Upper lobe of left lung (tissue), 6 donors: ENCODE data around the gene CMTM2. TPM values are rescaled to one million over a fixed set of nuclear protein-coding genes. Genes with fewer than 3 reads are reported as not detected.

Experiments used
- ATAC-seq, 2 donors: fragments of 200-7000 bp; cut with Tn5 transposase; one replicate each; pipeline ENCODE4 v1.9.1; 2022; ENCODE audit warnings: mild to moderate bottlenecking in 2 of 2, moderate library complexity in 2 of 2; ENCODE audit not compliant: low FRiP score in 2 of 2
- DNase-seq, 2 donors: peaks; one replicate each; pipeline ENCODE4 v3.0.0-alpha.2; 2019 to 2020
- H3K27ac ChIP-seq, 4 donors: fragments of 200-600 bp; sonication (generic); one replicate each; pipeline ENCODE4 v1.5.1; 2016 to 2019
- H3K27me3 ChIP-seq, 4 donors: fragments of 200-600 bp; sonication (generic); one replicate each; pipeline ENCODE4 v1.5.1; 2017 to 2019
- H3K36me3 ChIP-seq, 4 donors: fragments of 200-600 bp; sonication (generic); one replicate each; pipeline ENCODE4 v1.5.1; 2016 to 2019
- H3K4me1 ChIP-seq, 4 donors: fragments of 200-600 bp; sonication (generic); one replicate each; pipeline ENCODE4 v1.5.1; 2018 to 2019
- H3K4me3 ChIP-seq, 4 donors: fragments of 200-600 bp; sonication (generic); one replicate each; pipeline ENCODE4 v1.5.1; 2017 to 2019; ENCODE audit warnings: mild to moderate bottlenecking in 2 of 4, moderate library complexity in 1 of 4
- H3K9me3 ChIP-seq, 4 donors: fragments of 200-600 bp; sonication (generic); one replicate each; pipeline ENCODE4 v1.5.1; 2018 to 2019
- EP300 ChIP-seq, 4 donors: sonication (generic); formaldehyde crosslinking; IDR thresholded peaks; one replicate each; pipeline ENCODE4 v1.5.1; 2017; ENCODE audit warnings: antibody characterized with exemption in 4 of 4, control low read depth in 2 of 4
- POLR2A ChIP-seq, 4 donors: fragments of 450-650 bp; IDR thresholded peaks; one replicate each; pipeline ENCODE4 v1.5.1; 2016 to 2017; ENCODE audit warnings: antibody characterized with exemption in 4 of 4, mild to moderate bottlenecking in 2 of 4
- POLR2AphosphoS5 ChIP-seq, 2 donors: sonication (generic); formaldehyde crosslinking; IDR thresholded peaks; one replicate each; pipeline ENCODE4 v1.5.1; 2017; ENCODE audit warnings: antibody characterized with exemption in 2 of 2
- WGBS, 2 donors: methylation state at CpG; one replicate each; pipeline ENCODE4 v1.1.5; 2017 to 2018; 5-methylcytosine and 5-hydroxymethylcytosine counted together
- total RNA-seq, 6 donors: library from RNA; depleted of rRNA in 4 of 6; stranded (reverse); fragments of >200 nt in 4 of 6; gene quantifications; one replicate each; pipeline versions ENCODE4 v1.1.0 to v1.2.1, GENCODE V29; 2016 to 2021
- TF ChIP-seq, protein P1 (sequence below), 6 experiments: fragments of 450-650 bp in 4 of 6; fragments of 200-600 bp in 2 of 6; sonication (generic) in 2 of 6; IDR thresholded peaks; one replicate each; pipeline ENCODE4 v1.5.1; 2016 to 2019; ENCODE audit warnings: antibody characterized with exemption in 6 of 6
- donor health status: DM: no; HTN: no; CAD: no; lungs with moderate emphysema.
- donor health status: DM: no; HTN: yes; CAD: no; lungs with severe emphysema.

CMTM2 gene
- total RNA-seq, 6 donors from 2014 or later: 0.55 to 4.4 (median 3.4) TPM; not detected in 2

DNA sequence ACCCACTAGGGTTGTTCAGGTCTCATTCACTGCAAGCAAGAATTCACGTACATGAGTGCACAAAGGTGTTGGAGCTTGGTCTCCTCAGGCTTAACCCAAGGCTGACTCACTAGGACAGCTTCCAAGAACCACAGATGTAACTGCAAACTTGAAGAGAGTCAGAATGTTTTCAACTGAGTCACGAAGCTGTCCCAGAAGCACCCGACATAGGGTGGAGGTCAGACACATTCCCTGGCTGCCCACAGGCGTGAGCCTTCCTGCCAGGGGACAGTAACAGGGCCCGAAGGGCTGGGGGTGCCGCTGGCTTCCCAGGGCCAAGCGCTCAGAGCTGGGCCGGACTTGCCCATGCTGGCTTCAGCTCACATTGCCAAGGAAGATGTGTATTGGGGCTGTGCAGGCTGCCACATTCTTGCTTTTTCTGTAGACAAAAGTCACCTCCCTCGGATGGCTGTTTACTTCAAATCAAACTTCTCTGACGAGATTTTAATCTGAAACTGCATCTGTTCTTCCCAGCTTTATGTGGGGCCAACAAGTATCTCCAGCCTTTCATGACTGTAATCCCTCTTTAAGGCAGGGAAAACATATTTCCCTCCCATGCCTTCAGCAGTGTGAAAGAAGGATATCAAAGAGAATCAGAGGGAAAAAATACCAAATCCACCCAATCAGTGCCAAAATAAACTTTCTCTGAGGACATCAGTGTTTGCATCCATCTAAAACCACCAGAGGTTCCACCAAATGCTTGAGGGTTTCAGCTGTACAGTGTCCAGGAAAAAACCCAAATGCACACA lies 39.5 kb downstream of the CMTM2 start:
- Histone ChIP-seq H3K36me3 (peaks cover 0 to 40% (median 21%) of the 10 kb centered on the region in 4 donors), H3K4me1 (peaks cover 0 to 6% (median 0%) of the 10 kb centered on the region in 4 donors), H3K27me3 (no peaks in the 10 kb centered on the region), H3K4me3 (no peak overlapping the region), H3K9me3 (no peaks in the 10 kb centered on the region), H3K27ac (no peak overlapping the region)
- no peak for TF ChIP-seq POLR2A (IDR thresholded peaks at IDR 0.05)
- TF ChIP-seq, protein P1, sequence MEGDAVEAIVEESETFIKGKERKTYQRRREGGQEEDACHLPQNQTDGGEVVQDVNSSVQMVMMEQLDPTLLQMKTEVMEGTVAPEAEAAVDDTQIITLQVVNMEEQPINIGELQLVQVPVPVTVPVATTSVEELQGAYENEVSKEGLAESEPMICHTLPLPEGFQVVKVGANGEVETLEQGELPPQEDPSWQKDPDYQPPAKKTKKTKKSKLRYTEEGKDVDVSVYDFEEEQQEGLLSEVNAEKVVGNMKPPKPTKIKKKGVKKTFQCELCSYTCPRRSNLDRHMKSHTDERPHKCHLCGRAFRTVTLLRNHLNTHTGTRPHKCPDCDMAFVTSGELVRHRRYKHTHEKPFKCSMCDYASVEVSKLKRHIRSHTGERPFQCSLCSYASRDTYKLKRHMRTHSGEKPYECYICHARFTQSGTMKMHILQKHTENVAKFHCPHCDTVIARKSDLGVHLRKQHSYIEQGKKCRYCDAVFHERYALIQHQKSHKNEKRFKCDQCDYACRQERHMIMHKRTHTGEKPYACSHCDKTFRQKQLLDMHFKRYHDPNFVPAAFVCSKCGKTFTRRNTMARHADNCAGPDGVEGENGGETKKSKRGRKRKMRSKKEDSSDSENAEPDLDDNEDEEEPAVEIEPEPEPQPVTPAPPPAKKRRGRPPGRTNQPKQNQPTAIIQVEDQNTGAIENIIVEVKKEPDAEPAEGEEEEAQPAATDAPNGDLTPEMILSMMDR (IDR thresholded peaks at IDR 0.05): no peak
- no peak for TF ChIP-seq EP300 (IDR thresholded peaks at IDR 0.05)
- DNase-seq (no peak), ATAC-seq (peak in 1 of 2 donors; percentile 88)
- 78 to 88% methylated on average over 6 to 10 of the region's 10 CpGs for WGBS, 2 donors

DNA sequence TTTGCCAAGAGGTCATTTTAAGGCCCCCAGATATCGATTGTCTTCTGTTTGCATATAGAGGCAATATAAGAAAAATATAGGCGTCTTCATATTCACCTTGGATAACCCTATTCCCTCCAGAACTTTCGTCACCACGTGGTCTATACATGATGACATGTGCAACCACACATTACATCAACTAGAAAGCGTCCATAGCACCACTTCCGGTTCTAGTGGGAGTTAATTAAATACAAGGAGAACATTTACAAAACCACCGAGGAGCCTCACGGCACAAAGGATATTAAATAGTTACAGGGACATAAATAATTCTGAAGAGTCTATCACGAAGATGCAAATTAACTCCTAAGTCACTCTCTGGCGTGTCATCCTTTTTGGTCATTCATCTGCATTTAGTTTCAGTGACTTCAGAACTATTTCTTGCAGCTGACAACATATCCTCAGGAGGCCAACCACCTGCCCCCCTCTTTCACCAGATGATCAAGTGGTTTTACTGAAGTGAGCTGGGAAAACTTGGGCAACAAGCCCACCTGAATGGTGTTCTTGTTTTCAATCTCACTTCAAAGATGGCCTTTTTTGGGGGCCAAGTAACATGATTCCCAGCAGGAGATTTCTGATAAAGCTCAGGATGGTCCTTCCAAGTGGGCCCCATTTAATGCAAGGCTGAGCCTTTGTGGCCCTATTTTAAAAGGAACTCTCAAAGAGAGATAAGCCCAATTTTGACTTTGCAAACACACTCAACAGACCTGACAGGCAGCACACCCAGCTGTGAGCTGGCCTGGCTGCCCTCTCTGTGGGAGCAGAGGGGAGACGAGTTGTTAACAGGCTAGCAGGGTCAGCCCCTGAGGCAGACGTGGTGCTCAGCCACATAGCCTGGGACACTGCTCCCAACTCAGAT lies 40.5 kb downstream of the CMTM2 start:
- Histone ChIP-seq H3K27ac (no peak overlapping the region), H3K9me3 (no peaks in the 10 kb centered on the region)
- peak in 1 of 2 donors; percentile 38 for ATAC-seq

DNA sequence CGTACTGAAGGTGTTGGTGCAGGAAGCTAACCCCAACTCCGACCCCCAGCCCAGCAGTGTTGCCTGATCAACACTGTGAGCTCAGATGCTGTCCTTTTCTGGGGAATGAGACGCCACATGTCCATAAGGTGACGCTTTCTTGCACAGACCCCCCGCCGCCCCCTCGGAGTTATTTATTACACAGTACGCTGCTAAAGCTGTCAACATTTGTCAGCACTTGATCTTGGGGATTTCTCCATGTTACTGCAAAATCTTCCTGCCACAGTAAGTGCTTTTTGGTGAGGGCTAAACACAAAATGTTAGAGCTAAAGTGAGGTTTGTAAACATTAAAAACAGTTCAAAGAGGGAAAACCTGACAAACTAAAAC lies 41.1 kb downstream of the CMTM2 start:
- no peak overlapping the region for H3K4me3 ChIP-seq
- H3K27ac ChIP-seq: no peak overlapping the region
- H3K36me3 ChIP-seq: peaks cover 0 to 24% (median 17%) of the 10 kb centered on the region in 4 donors
- H3K27me3 ChIP-seq: no peaks in the 10 kb centered on the region
- 86 to 88% methylated on average over 6 to 8 of the region's 8 CpGs for WGBS, 2 donors
- no peak for DNase-seq
- ATAC-seq: no peak
- TF ChIP-seq POLR2AphosphoS5 (IDR thresholded peaks at IDR 0.05) (no peak), EP300 (IDR thresholded peaks at IDR 0.05) (no peak), POLR2A (IDR thresholded peaks at IDR 0.05) (no peak)
- TF ChIP-seq, protein P1 (IDR thresholded peaks at IDR 0.05): no peak
- peaks cover 0 to 6% (median 0%) of the 10 kb centered on the region in 4 donors for H3K4me1 ChIP-seq
- H3K9me3 ChIP-seq: no peaks in the 10 kb centered on the region

More for the DNA sequence above, 40.5 kb downstream of the CMTM2 start:
- TF ChIP-seq, protein P1 (IDR thresholded peaks at IDR 0.05): no peak
- TF ChIP-seq POLR2AphosphoS5 (IDR thresholded peaks at IDR 0.05): no peak
- no peak for TF ChIP-seq EP300 (IDR thresholded peaks at IDR 0.05)
- no peak for TF ChIP-seq POLR2A (IDR thresholded peaks at IDR 0.05)
- peaks cover 0 to 30% (median 19%) of the 10 kb centered on the region in 4 donors for H3K36me3 ChIP-seq
- WGBS, 2 donors: 58 to 63% methylated on average over 10 to 12 of the region's 12 CpGs
- peaks cover 0 to 6% (median 0%) of the 10 kb centered on the region in 4 donors for H3K4me1 ChIP-seq
- no peak for DNase-seq
- H3K27me3 ChIP-seq: no peaks in the 10 kb centered on the region
- no peak overlapping the region for H3K4me3 ChIP-seq

DNA sequence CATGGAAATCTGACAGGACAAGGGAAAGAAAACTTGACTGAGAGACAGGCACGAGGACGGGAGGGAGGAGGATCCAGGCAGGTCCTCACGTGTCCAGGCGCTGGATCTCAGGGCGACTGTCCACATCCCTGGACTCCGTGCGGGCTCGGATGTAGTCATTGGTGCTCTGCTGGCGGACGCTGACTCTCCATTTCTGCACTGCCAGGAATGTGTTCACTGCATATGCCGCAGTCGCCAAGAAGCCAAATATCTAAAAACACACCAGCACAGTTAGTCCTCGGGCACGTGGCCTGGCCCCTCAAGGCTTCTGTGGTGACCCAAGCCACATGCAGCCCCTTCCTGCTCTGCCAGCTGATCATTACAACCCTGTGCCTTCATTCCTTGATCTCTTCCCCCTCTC lies 42.7 kb downstream of the CMTM2 start:
- Histone ChIP-seq H3K27ac (no peak overlapping the region), H3K36me3 (peaks cover 0 to 23% (median 17%) of the 10 kb centered on the region in 4 donors), H3K9me3 (no peaks in the 10 kb centered on the region), H3K4me1 (peaks cover 0 to 6% (median 0%) of the 10 kb centered on the region in 4 donors), H3K27me3 (no peaks in the 10 kb centered on the region), H3K4me3 (no peak overlapping the region)
- ATAC-seq (no peak), DNase-seq (no peak)
- WGBS, 2 donors: 94 to 97% methylated on average over 14 of the region's 14 CpGs
- no peak for TF ChIP-seq EP300 (IDR thresholded peaks at IDR 0.05)
- TF ChIP-seq, protein P1 (IDR thresholded peaks at IDR 0.05): no peak
- no peak for TF ChIP-seq POLR2AphosphoS5 (IDR thresholded peaks at IDR 0.05)
- no peak for TF ChIP-seq POLR2A (IDR thresholded peaks at IDR 0.05)
